CD4-positive, alpha-beta T cell (primary cell): ENCODE data around the gene SPATA22. TPM values are rescaled to one million over a fixed set of nuclear protein-coding genes. Genes with fewer than 3 reads are reported as not detected.

ENCODE experiments used
- ATAC-seq: fragments of 200-7000 bp; cut with Tn5 transposase; one replicate; pipeline ENCODE4 v1.10.0; 2022; ENCODE audit warnings: mild to moderate bottlenecking; ENCODE audit not compliant: poor library complexity
- CTCF ChIA-PET: fragments of 350-600 bp; sonication (Branson Sonifier 250); formaldehyde crosslinking; loops from one replicate; lab custom pipeline; 2021; ENCODE audit warnings: antibody characterized with exemption, inconsistent platforms; lab: Charles Lee
- POLR2A ChIA-PET: fragments of 350-600 bp; sonication (Branson Sonifier 250); formaldehyde crosslinking; loops from one replicate; lab custom pipeline; 2021; ENCODE audit warnings: antibody characterized with exemption, inconsistent platforms; lab: Charles Lee
- DNase-seq, 14 experiments: peaks; one replicate each; pipeline ENCODE4 v3.0.0-alpha.2; 2013 to 2020; ENCODE audit warnings: mixed read lengths in 2 of 14
- H3K27ac ChIP-seq, 2 donors: one replicate each; pipeline versions ENCODE4 v1.5.1 to v1.7.0; 2013; ENCODE audit warnings: low read length in 2 of 2, low read depth in 1 of 2, mild to moderate bottlenecking in 1 of 2
- H3K27me3 ChIP-seq, 2 experiments: 1 replicate in 1 of 2; 2 replicates in 1 of 2; pipeline versions ENCODE4 v1.6.1 to v1.7.0; 2013; ENCODE audit warnings: low read length in 2 of 2, control low read depth in 1 of 2, mild to moderate bottlenecking in 1 of 2, moderate library complexity in 1 of 2; ENCODE audit not compliant: insufficient read depth in 2 of 2, control insufficient read depth in 1 of 2
- H3K36me3 ChIP-seq: one replicate; pipeline ENCODE4 v1.6.1; 2013; ENCODE audit warnings: low read length, control low read depth; ENCODE audit not compliant: insufficient read depth
- H3K4me1 ChIP-seq: one replicate; pipeline ENCODE4 v1.6.1; 2013; ENCODE audit warnings: low read length, control low read depth; ENCODE audit not compliant: insufficient read depth
- H3K4me3 ChIP-seq: one replicate; pipeline ENCODE4 v1.5.1; 2013; ENCODE audit warnings: mild to moderate bottlenecking, low read length, moderate library complexity
- H3K9me3 ChIP-seq, 2 experiments: 1 replicate in 1 of 2; 2 replicates in 1 of 2; pipeline versions ENCODE4 v1.6.1 to v1.7.0; 2013; ENCODE audit warnings: low read length in 2 of 2, mild to moderate bottlenecking in 2 of 2, control low read depth in 1 of 2, moderate library complexity in 1 of 2; ENCODE audit not compliant: control insufficient read depth in 1 of 2, insufficient read depth in 1 of 2
- H3K27ac Mint-ChIP-seq: one replicate; pipeline ENCODE4 v1.8.0; 2020; ENCODE audit warnings: mixed read lengths
- H3K27me3 Mint-ChIP-seq: one replicate; pipeline ENCODE4 v1.8.0; 2021; ENCODE audit warnings: mixed read lengths
- H3K36me3 Mint-ChIP-seq: one replicate; pipeline ENCODE4 v1.8.0; 2021; ENCODE audit warnings: low read depth, mixed read lengths
- H3K4me1 Mint-ChIP-seq: one replicate; pipeline ENCODE4 v1.8.0; 2021; ENCODE audit warnings: low read depth, mixed read lengths
- H3K4me3 Mint-ChIP-seq: one replicate; pipeline ENCODE4 v1.8.0; 2020; ENCODE audit warnings: mild to moderate bottlenecking, mixed read lengths
- H3K9me3 Mint-ChIP-seq: one replicate; pipeline ENCODE4 v1.8.0; 2020; ENCODE audit warnings: mixed read lengths
- intact Hi-C, 2 experiments: fragments of 100-400 bp; cut with DNase I in 1 of 2; cut with micrococcal nuclease in 1 of 2; formaldehyde crosslinking; loops; one replicate each; pipeline versions ENCODE4 v1.15.1 to v1.9.0; 2023 to 2025; cut with DNase I, micrococcal nuclease
- total RNA-seq, 174 experiments: library from RNA in 2 of 174; stranded (reverse) in 2 of 174; gene quantifications; one replicate each; pipeline ENCODE4 v1.2.3 and lab custom pipeline; 2021 to 2026
- TF ChIP-seq, protein P1 (sequence below): fragments of 200-600 bp; IDR thresholded peaks from one replicate; pipeline ENCODE4 v1.8.0; 2022; ENCODE audit warnings: antibody characterized with exemption, mild to moderate bottlenecking

SPATA22 gene
- total RNA-seq, 2 experiments from 2014 or later = 0.80 to 0.92 TPM

DNA sequence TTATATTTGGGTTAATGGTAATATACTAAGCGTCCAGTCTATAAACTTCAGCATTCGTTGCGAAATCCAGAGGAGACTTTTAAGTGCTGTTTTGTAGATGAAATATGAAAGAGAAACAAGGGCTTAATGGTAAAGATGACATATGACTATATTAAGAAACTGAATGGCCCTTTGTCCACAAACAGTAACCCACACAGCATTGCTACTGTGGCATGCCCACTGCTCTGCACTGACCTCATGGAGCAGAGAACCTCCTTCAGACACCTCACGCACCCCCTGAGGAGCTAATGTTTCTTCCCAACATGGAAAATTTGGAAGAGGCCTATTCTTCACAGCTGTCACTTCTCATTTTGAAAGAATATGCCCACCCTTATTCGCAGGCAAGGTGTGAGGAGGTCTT is 30.8 kb upstream of the SPATA22 start:
- ATAC-seq = no peak

DNA sequence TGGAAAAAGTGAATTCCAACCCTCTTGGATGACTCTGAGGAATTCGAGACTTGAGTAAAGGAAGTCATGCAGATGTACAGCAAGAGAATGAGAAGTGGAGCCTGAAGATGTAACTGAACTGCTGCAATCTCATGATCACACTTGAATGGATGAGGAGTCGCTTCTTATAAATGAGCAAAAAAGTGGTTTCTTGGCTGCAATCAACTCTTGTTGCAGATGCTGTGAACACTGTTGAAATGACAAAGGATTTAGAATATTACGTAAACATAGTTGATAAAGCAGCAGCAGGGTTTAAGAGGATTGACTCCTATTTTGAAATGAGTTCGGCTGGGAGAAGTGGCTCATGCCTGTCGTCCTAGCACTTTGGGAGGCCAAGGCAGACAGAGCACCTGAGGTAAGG is 29.7 kb upstream of the SPATA22 start:
- H3K36me3 ChIP-seq = no peaks in the 10 kb centered on the region
- DNase-seq (no peak), ATAC-seq (no peak)
- no peaks in the 10 kb centered on the region for H3K4me1 ChIP-seq
- Mint-ChIP-seq H3K27me3 (peaks cover 7% of the 10 kb centered on the region), H3K4me1 (no peaks in the 10 kb centered on the region), H3K9me3 (no peaks in the 10 kb centered on the region), H3K36me3 (no peaks in the 10 kb centered on the region), H3K4me3 (no peak overlapping the region), H3K27ac (no peak overlapping the region)
- ChIA-PET POLR2A (no interaction called here), CTCF (no interaction called here)
- intact Hi-C loops = no loop called here
- H3K4me3 ChIP-seq = no peak overlapping the region
- peaks cover 0 to 3% of the 10 kb centered on the region in 2 experiments for H3K9me3 ChIP-seq
- peaks cover 0 to 2% of the 10 kb centered on the region in 2 experiments for H3K27me3 ChIP-seq
- TF ChIP-seq, protein P1, sequence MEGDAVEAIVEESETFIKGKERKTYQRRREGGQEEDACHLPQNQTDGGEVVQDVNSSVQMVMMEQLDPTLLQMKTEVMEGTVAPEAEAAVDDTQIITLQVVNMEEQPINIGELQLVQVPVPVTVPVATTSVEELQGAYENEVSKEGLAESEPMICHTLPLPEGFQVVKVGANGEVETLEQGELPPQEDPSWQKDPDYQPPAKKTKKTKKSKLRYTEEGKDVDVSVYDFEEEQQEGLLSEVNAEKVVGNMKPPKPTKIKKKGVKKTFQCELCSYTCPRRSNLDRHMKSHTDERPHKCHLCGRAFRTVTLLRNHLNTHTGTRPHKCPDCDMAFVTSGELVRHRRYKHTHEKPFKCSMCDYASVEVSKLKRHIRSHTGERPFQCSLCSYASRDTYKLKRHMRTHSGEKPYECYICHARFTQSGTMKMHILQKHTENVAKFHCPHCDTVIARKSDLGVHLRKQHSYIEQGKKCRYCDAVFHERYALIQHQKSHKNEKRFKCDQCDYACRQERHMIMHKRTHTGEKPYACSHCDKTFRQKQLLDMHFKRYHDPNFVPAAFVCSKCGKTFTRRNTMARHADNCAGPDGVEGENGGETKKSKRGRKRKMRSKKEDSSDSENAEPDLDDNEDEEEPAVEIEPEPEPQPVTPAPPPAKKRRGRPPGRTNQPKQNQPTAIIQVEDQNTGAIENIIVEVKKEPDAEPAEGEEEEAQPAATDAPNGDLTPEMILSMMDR = no peak
- no peak overlapping the region for H3K27ac ChIP-seq

More for the DNA sequence above, 30.8 kb upstream of the SPATA22 start:
- Mint-ChIP-seq H3K4me1 (no peaks in the 10 kb centered on the region), H3K4me3 (no peak overlapping the region), H3K27ac (no peak overlapping the region), H3K27me3 (peaks cover 7% of the 10 kb centered on the region), H3K9me3 (peaks cover under 1% of the 10 kb centered on the region), H3K36me3 (no peaks in the 10 kb centered on the region)
- H3K9me3 ChIP-seq = peaks cover 0 to 3% of the 10 kb centered on the region in 2 experiments
- DNase-seq = no peak
- peaks cover 0 to 2% of the 10 kb centered on the region in 2 experiments for H3K27me3 ChIP-seq
- H3K4me3 ChIP-seq = no peak overlapping the region
- ChIA-PET POLR2A (no interaction called here), CTCF (no interaction called here)
- H3K4me1 ChIP-seq = no peaks in the 10 kb centered on the region
- no peaks in the 10 kb centered on the region for H3K36me3 ChIP-seq
- TF ChIP-seq, protein P1 = no peak
- no peak overlapping the region for H3K27ac ChIP-seq
- intact Hi-C loops = no loop called here

DNA sequence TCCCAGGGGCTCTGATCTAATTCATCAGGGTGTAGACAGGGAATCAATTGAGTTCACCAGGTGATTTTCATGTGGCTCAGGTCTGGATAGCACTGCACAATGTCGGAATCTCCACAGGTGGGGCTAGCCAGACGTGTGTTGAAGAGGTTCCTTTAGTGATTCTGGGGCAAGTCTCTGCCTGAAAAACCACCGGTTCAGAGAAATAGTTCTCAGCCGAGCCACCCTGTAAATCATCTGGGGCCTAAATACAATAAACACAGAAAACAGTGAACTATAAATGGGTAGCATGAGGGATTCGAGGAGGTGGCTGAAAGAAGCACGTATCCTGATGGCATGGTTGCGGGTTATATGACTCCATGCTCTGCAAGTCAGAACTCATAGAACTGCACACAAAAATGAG is 25.5 kb upstream of the SPATA22 start:
- H3K36me3 ChIP-seq = no peaks in the 10 kb centered on the region
- Mint-ChIP-seq H3K4me3 (no peak overlapping the region), H3K9me3 (no peaks in the 10 kb centered on the region), H3K4me1 (no peaks in the 10 kb centered on the region), H3K27me3 (peaks cover 12% of the 10 kb centered on the region), H3K27ac (no peak overlapping the region), H3K36me3 (no peaks in the 10 kb centered on the region)
- CTCF ChIA-PET = no interaction called here
- intact Hi-C loops = no loop called here
- no peaks in the 10 kb centered on the region for H3K4me1 ChIP-seq
- H3K27me3 ChIP-seq = peaks cover 0 to 2% of the 10 kb centered on the region in 2 experiments
- no peak overlapping the region for H3K4me3 ChIP-seq
- H3K27ac ChIP-seq = no peak overlapping the region
- TF ChIP-seq, protein P1 = no peak
- DNase-seq (no peak), ATAC-seq (no peak)
- POLR2A ChIA-PET = no interaction called here
- H3K9me3 ChIP-seq = peaks cover 0 to 3% of the 10 kb centered on the region in 2 experiments
